ENCODE measurements around the gene EVC2.

Gene EVC2

GRCh38 chr4:5708449-5709206 is at the start of gene EVC2:
TSS of gene EVC2 (minus strand) at chr4:5708559. CDS start at chr4:5708513, 46 bp downstream.
- DNase-seq, result no peak

GRCh38 chr4:5757954-5758353 is 49.6 kb upstream of the EVC2 start:
- no peak for DNase-seq

GRCh38 chr4:5757536-5757935 is 49.2 kb upstream of the EVC2 start:
- no peak for DNase-seq

- no peak for DNase-seq
Measured at GRCh38 chr4:5757091-5757490, 48.7 kb upstream of the EVC2 start.

GRCh38 chr4:5756271-5756670 is 47.9 kb upstream of the EVC2 start:
- DNase-seq, result no peak

GRCh38 chr4:5755679-5756078 is 47.3 kb upstream of the EVC2 start:
- no peak for DNase-seq

GRCh38 chr4:5755161-5755560 is 46.8 kb upstream of the EVC2 start:
- DNase-seq, result no peak

GRCh38 chr4:5754529-5754881 is 46.1 kb upstream of the EVC2 start:
- no peak for DNase-seq

- DNase-seq, result no peak
Measured at GRCh38 chr4:5753766-5754528, 45.6 kb upstream of the EVC2 start.

- DNase-seq, result no peak
Measured at GRCh38 chr4:5753366-5753765, 45.0 kb upstream of the EVC2 start.

GRCh38 chr4:5752376-5753184 is 44.2 kb upstream of the EVC2 start:
- no peak for DNase-seq

- no peak for DNase-seq
Measured at GRCh38 chr4:5751666-5752375, 43.5 kb upstream of the EVC2 start.

- no peak for DNase-seq
Measured at GRCh38 chr4:5750946-5751665, 42.7 kb upstream of the EVC2 start.

- no peak for DNase-seq
Measured at GRCh38 chr4:5750052-5750945, 41.9 kb upstream of the EVC2 start.

- no peak for DNase-seq
Measured at GRCh38 chr4:5749568-5749967, 41.2 kb upstream of the EVC2 start.

GRCh38 chr4:5747738-5748375 is 39.5 kb upstream of the EVC2 start:
- no peak for DNase-seq

GRCh38 chr4:5746829-5747737 is 38.7 kb upstream of the EVC2 start:
- no peak for DNase-seq

- no peak for DNase-seq
Measured at GRCh38 chr4:5746250-5746649, 37.9 kb upstream of the EVC2 start.

- DNase-seq, result no peak
Measured at GRCh38 chr4:5742968-5743367, 34.6 kb upstream of the EVC2 start.

- no peak for DNase-seq
Measured at GRCh38 chr4:5742388-5742787, 34.0 kb upstream of the EVC2 start.

All from CD4-positive, alpha-beta T cell treated with Interferon gamma for 1 hour (primary cell).